GM19328 (cell line): ENCODE results near the gene ABCB1.

ENCODE experiments used
- ATAC-seq: cut with Tn5 transposase; IDR thresholded peaks from one replicate; pipeline ENCODE4 v1.9.1; 2021; ENCODE audit warnings: mild to moderate bottlenecking, moderate library complexity; ENCODE audit not compliant: unreplicated experiment

Gene ABCB1

GRCh38 chr7:87600130-87601124 lies at the start of gene ABCB1:
Gene ABCB1, minus strand, starts transcription at chr7:87600884. Its CDS starts 700 bp downstream, at chr7:87600184.
- ATAC-seq = peak; percentile 58

- ATAC-seq = no peak
Observed at GRCh38 chr7:87648316-87648715, 47.6 kb upstream of the ABCB1 start.

GRCh38 chr7:87645446-87645845 lies 44.8 kb upstream of the ABCB1 start:
- ATAC-seq = no peak

GRCh38 chr7:87635921-87636320 lies 35.2 kb upstream of the ABCB1 start:
- ATAC-seq = no peak

- no peak for ATAC-seq
Observed at GRCh38 chr7:87628780-87629569, 28.3 kb upstream of the ABCB1 start.

- ATAC-seq = peak; percentile 25
Observed at GRCh38 chr7:87627634-87627994, 26.9 kb upstream of the ABCB1 start.

- no peak for ATAC-seq
Observed at GRCh38 chr7:87625101-87625500, 24.4 kb upstream of the ABCB1 start.

GRCh38 chr7:87624628-87625027 lies 23.9 kb upstream of the ABCB1 start:
- no peak for ATAC-seq

GRCh38 chr7:87615197-87615596 lies 14.5 kb upstream of the ABCB1 start:
- ATAC-seq = no peak

- no peak for ATAC-seq
Observed at GRCh38 chr7:87609916-87610315, 9.2 kb upstream of the ABCB1 start.

- ATAC-seq = no peak
Observed at GRCh38 chr7:87608431-87608830, 7.7 kb upstream of the ABCB1 start.

- ATAC-seq = no peak
Observed at GRCh38 chr7:87604264-87604663, 3.6 kb upstream of the ABCB1 start.

GRCh38 chr7:87599336-87599735 lies 1.3 kb downstream of the ABCB1 start:
- ATAC-seq = peak; percentile 92

GRCh38 chr7:87598234-87599009 lies 2.3 kb downstream of the ABCB1 start:
- no peak for ATAC-seq

GRCh38 chr7:87596696-87597095 lies 4.0 kb downstream of the ABCB1 start:
- ATAC-seq = no peak

- ATAC-seq = no peak
Observed at GRCh38 chr7:87596136-87596535, 4.5 kb downstream of the ABCB1 start.

GRCh38 chr7:87592300-87592699 lies 8.4 kb downstream of the ABCB1 start:
- ATAC-seq = no peak

- ATAC-seq = no peak
Observed at GRCh38 chr7:87591211-87591610, 9.5 kb downstream of the ABCB1 start.

- no peak for ATAC-seq
Observed at GRCh38 chr7:87590578-87590977, 10.1 kb downstream of the ABCB1 start.

GRCh38 chr7:87589631-87590030 lies 11.1 kb downstream of the ABCB1 start:
- no peak for ATAC-seq

- ATAC-seq = no peak
Observed at GRCh38 chr7:87581723-87582122, 19.0 kb downstream of the ABCB1 start.
